Hematopoietic multipotent progenitor cell treated with erythropoietin and hydrocortisone succinate and interleukin-3 and kit ligand, for 4 days (in vitro differentiated cells): ENCODE measurements around the gene ENDOG.
"Not testable (repeated sequence)": the region's sequence is repeated elsewhere in the genome, so short reads cannot be mapped to it uniquely, and the experiment has no call there.

Experiments used
- DNase-seq: peaks from one replicate; pipeline ENCODE4 v3.0.0-alpha.2; 2015

Gene ENDOG

GRCh38 chr9:128870128-128870940 lies 52.0 kb downstream of the ENDOG start:
- DNase-seq = no peak

GRCh38 chr9:128870941-128871265 lies 52.6 kb downstream of the ENDOG start:
- DNase-seq = not testable (repeated sequence)
